ENCODE measurements around the gene IKZF2.

GRCh38 chr2:213017404-213017803 is 134.0 kb downstream of the IKZF2 start:
- no peak for TF ChIP-seq ZFP36 (IDR thresholded peaks at IDR 0.05; ENCODE audit: borderline replicate concordance, partially characterized antibody)
- no peak for TF ChIP-seq ZSCAN20 (CRISPR knock-in tag; IDR thresholded peaks at IDR 0.05)
- no peak for TF ChIP-seq CHD2 (IDR thresholded peaks at IDR 0.05; ENCODE audit: low read length, partially characterized antibody)
- no peak for TF ChIP-seq POLR2A (IDR thresholded peaks at IDR 0.05; ENCODE audit: low read length)
- no peak for TF ChIP-seq ZC3H11A (IDR thresholded peaks at IDR 0.05)
- no peak for TF ChIP-seq HOXA7 (CRISPR knock-in tag; IDR thresholded peaks at IDR 0.05)
- no peak for TF ChIP-seq MYC (IDR thresholded peaks at IDR 0.05; ENCODE audit: borderline replicate concordance, low read length)
- TF ChIP-seq EP300 (IDR thresholded peaks at IDR 0.05), result no peak
- no peak for TF ChIP-seq MAFK (IDR thresholded peaks at IDR 0.05; ENCODE audit: partially characterized antibody)
- TF ChIP-seq RAD21 (conservative IDR thresholded peaks at IDR 0.05 in 1 of 2, IDR thresholded peaks at IDR 0.05 in 1 of 2), result no peak
- no peak for TF ChIP-seq HEYL (CRISPR knock-in tag; IDR thresholded peaks at IDR 0.05)
